Osteoblast (primary cell): ENCODE results near the gene ZBBX. TPM values are rescaled to one million over a fixed set of nuclear protein-coding genes. Genes with fewer than 3 reads are reported as not detected.

Experiments used
- DNase-seq: peaks from one replicate; pipeline ENCODE4 v3.0.0; 2011; ENCODE audit warnings: low spot score, mixed read lengths; ENCODE audit not compliant: insufficient read length; ENCODE audit errors: missing footprints
- H2AFZ ChIP-seq: 2 replicates; pipeline ENCODE4 v1.6.0; 2011; ENCODE audit warnings: mild to moderate bottlenecking, low read length
- H3K27ac ChIP-seq: 2 replicates; pipeline ENCODE4 v1.5.1; 2011; ENCODE audit warnings: mild to moderate bottlenecking, low read depth, low read length, moderate library complexity
- H3K27me3 ChIP-seq: 2 replicates; pipeline ENCODE4 v1.6.0; 2012; ENCODE audit warnings: mild to moderate bottlenecking, control low read depth, inconsistent platforms, low read length, moderate library complexity; ENCODE audit not compliant: insufficient read depth
- H3K36me3 ChIP-seq: 2 replicates; pipeline ENCODE4 v1.5.1; 2011; ENCODE audit warnings: mild to moderate bottlenecking, low read length, control low read depth, moderate library complexity; ENCODE audit not compliant: insufficient read depth
- H3K4me1 ChIP-seq: 2 replicates; pipeline ENCODE4 v1.5.1; 2011; ENCODE audit warnings: mild to moderate bottlenecking, low read length, control low read depth, moderate library complexity; ENCODE audit not compliant: insufficient read depth
- H3K4me2 ChIP-seq: 2 replicates; pipeline ENCODE4 v1.6.0; 2011; ENCODE audit warnings: mild to moderate bottlenecking, low read length; ENCODE audit not compliant: insufficient read depth
- H3K4me3 ChIP-seq: fragments of 200-600 bp; sonication (generic); 3 replicates; pipeline ENCODE4 v1.5.1; 2012; ENCODE audit warnings: mild to moderate bottlenecking, low read length, inconsistent platforms; ENCODE audit not compliant: insufficient read depth
- H3K79me2 ChIP-seq: 2 replicates; pipeline ENCODE4 v1.6.0; 2012; ENCODE audit warnings: mild to moderate bottlenecking, low read length, control low read depth, inconsistent platforms; ENCODE audit not compliant: insufficient read depth
- H3K9me3 ChIP-seq: 2 replicates; pipeline ENCODE4 v1.5.1; 2011; ENCODE audit warnings: low read depth, low read length, control low read depth
- H4K20me1 ChIP-seq: 2 replicates; pipeline ENCODE4 v1.6.0; 2012; ENCODE audit warnings: mild to moderate bottlenecking, low read length, control low read depth; ENCODE audit not compliant: insufficient read depth
- total RNA-seq: library from RNA; depleted of rRNA; stranded (reverse); fragments of >200 nt; gene quantifications from 2 replicates; pipeline ENCODE4 v1.2.3, GENCODE V29; 2012
- TF ChIP-seq, protein P1 (sequence below): IDR thresholded peaks from 2 replicates; pipeline ENCODE4 v1.5.1; 2011; ENCODE audit warnings: mild to moderate bottlenecking, low read depth, low read length, moderate library complexity; ENCODE audit errors: extremely low read depth

ZBBX gene
- total RNA-seq, 1 donor: not detected

GRCh38 chr3:167318306-167318705 lies 61.8 kb downstream of the ZBBX start:
- Histone ChIP-seq H4K20me1 (no peaks in the 10 kb centered on the region), H2AFZ (no peak overlapping the region), H3K4me2 (no peak overlapping the region), H3K27me3 (no peaks in the 10 kb centered on the region), H3K27ac (no peak overlapping the region), H3K36me3 (no peaks in the 10 kb centered on the region), H3K4me1 (no peaks in the 10 kb centered on the region), H3K4me3 (no peak overlapping the region), H3K79me2 (no peaks in the 10 kb centered on the region), H3K9me3 (no peaks in the 10 kb centered on the region)
- no peak for DNase-seq
- TF ChIP-seq, protein P1, sequence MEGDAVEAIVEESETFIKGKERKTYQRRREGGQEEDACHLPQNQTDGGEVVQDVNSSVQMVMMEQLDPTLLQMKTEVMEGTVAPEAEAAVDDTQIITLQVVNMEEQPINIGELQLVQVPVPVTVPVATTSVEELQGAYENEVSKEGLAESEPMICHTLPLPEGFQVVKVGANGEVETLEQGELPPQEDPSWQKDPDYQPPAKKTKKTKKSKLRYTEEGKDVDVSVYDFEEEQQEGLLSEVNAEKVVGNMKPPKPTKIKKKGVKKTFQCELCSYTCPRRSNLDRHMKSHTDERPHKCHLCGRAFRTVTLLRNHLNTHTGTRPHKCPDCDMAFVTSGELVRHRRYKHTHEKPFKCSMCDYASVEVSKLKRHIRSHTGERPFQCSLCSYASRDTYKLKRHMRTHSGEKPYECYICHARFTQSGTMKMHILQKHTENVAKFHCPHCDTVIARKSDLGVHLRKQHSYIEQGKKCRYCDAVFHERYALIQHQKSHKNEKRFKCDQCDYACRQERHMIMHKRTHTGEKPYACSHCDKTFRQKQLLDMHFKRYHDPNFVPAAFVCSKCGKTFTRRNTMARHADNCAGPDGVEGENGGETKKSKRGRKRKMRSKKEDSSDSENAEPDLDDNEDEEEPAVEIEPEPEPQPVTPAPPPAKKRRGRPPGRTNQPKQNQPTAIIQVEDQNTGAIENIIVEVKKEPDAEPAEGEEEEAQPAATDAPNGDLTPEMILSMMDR: no peak

DNA sequence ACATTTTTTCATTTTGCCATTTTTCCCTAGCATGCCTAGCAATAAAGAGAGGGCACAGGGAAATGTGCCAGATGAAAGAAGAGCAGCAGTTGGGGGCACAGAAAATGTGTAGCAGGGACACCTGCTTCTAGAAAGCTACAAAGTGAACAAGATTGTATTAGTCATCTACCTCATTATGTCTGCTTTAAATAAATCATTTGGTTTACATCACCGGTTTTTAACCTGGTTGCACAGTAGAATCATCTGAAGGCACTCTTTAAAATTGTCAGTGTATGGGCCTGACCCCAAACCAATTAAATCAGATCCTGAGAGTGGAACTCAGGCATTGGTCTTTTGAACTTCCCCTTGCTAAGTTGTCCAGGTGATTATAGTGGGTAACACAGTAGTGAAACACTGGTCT lies 73.8 kb downstream of the ZBBX start:
- Histone ChIP-seq H3K27me3 (no peaks in the 10 kb centered on the region), H3K79me2 (no peaks in the 10 kb centered on the region), H3K36me3 (no peaks in the 10 kb centered on the region), H3K4me1 (no peaks in the 10 kb centered on the region), H3K27ac (no peak overlapping the region), H3K4me3 (no peak overlapping the region), H2AFZ (no peak overlapping the region), H4K20me1 (no peaks in the 10 kb centered on the region), H3K9me3 (no peaks in the 10 kb centered on the region), H3K4me2 (no peak overlapping the region)
- TF ChIP-seq, protein P1: no peak
- no peak for DNase-seq

DNA sequence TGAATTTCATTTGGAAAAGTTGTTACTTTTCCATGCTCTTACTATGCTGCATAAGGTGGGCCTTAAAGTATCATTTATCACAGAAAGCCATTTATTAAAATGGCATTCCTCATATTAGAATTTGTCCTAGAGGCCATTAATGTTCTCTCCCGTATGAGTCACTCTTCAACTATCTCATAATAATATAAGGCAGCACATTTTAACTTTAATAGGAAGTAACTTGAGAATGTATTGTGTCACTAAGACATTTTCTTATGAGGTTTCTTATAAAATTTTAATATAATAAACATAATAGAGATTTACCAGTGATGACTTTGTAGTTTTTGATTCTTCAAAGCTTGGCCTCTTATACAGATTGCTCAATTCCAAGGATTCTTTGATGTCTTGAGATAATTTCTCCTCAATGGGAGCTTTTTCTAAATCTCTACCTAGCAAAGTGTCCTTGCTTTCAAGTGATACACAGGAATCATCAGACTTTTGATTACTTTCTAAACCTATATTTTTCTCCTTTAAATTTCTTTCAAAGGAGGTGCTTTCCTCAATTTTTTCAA lies 74.7 kb downstream of the ZBBX start:
- H3K4me1 ChIP-seq: no peaks in the 10 kb centered on the region
- no peaks in the 10 kb centered on the region for H3K36me3 ChIP-seq
- TF ChIP-seq, protein P1: no peak
- H3K4me3 ChIP-seq: no peak overlapping the region
- H2AFZ ChIP-seq: no peak overlapping the region
- H3K4me2 ChIP-seq: no peak overlapping the region
- no peaks in the 10 kb centered on the region for H3K79me2 ChIP-seq
- no peaks in the 10 kb centered on the region for H3K9me3 ChIP-seq
- H3K27me3 ChIP-seq: no peaks in the 10 kb centered on the region
- no peak overlapping the region for H3K27ac ChIP-seq
- H4K20me1 ChIP-seq: no peaks in the 10 kb centered on the region
- DNase-seq: no peak

DNA sequence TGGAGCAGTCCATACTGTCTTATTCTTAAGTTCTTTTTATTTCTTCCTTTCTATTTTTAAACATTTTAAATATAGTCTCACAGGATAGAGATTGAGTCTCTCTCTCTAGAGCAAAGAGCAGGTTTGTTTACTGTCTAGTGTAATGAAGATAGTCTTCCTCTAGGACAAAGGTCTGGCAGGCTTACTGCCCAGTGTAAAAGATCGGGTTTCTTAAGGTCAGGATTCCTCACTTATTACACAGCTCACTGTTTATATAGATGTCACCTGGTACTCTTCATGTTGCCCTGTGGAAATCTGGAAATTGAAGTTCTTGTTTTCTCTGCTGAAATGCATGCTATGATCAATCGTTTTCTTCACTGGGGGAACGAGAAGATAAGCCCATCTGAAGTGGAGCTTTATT lies 76.0 kb downstream of the ZBBX start:
- no peaks in the 10 kb centered on the region for H4K20me1 ChIP-seq
- H3K27ac ChIP-seq: no peak overlapping the region
- H3K27me3 ChIP-seq: no peaks in the 10 kb centered on the region
- TF ChIP-seq, protein P1: no peak
- no peaks in the 10 kb centered on the region for H3K79me2 ChIP-seq
- no peak overlapping the region for H3K4me2 ChIP-seq
- H3K4me1 ChIP-seq: no peaks in the 10 kb centered on the region
- H3K9me3 ChIP-seq: no peaks in the 10 kb centered on the region
- H2AFZ ChIP-seq: no peak overlapping the region
- no peak overlapping the region for H3K4me3 ChIP-seq
- no peak for DNase-seq
- H3K36me3 ChIP-seq: no peaks in the 10 kb centered on the region
